ENCODE measurements around the gene FCN3. TPM values are rescaled to one million over a fixed set of nuclear protein-coding genes. Genes with fewer than 3 reads are reported as not detected.
A peak's percentile ranks its signal among the peaks of the same experiment; 100 is the strongest.

FCN3 gene
- total and polyA plus RNA-seq, 2 of the 4 experiments (the other 2 are of a cell fraction): not detected

DNA sequence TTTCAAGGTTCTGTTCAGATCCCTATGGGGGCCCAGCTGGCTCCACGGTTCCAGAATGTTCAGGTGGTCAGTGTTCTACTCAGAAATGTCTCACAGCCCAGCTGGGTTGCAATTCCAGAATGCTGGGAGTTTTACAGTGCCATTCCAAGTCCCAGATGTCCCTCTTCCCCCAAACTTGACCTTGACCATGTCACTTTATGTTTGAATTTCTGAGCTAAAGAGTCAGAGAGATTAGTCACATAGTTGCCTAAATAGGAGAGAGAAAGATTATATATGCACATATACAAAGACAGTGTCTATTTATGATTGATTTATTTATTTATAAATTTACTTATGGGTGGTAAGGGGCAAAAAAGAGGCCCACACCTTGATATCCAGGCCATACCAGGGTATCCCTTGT, 20.3 kb upstream of the FCN3 start:
- DNase-seq (peak; percentile 54), ATAC-seq (ENCODE audit: low read depth) (no peak)
- H3K4ac ChIP-seq (ENCODE audit: low read depth, low read length): peak overlapping the region; percentile 36; the same call in 1 of the 2 replicates
- H4K5ac ChIP-seq (ENCODE audit: low read depth, low read length): no peak overlapping the region
- no TSS peak for BruUV-seq (replicated peaks)
- no peaks in the 10 kb centered on the region for H4K20me1 ChIP-seq (ENCODE audit: insufficient read depth, low read length)
- in situ Hi-C loops (cut with MboI; ENCODE audit: low sequenced_read_pairs): loop anchor here (5.0 to 10.0 kb wide), 3 partner anchors 93 to 290 kb away; no protein-coding TSS in a partner anchor
- peaks cover 0 to 28% of the 10 kb centered on the region in 2 experiments; a peak in 3 of 4 replicates for H3K79me1 ChIP-seq (ENCODE audit: low read depth in 1 of 2, low read length in 2 of 2)
- peaks cover 17% of the 10 kb centered on the region for H3K4me1 ChIP-seq (ENCODE audit: control insufficient read depth, insufficient read depth, low read length)
- no peak overlapping the region for H4K8ac ChIP-seq (ENCODE audit: low read depth in 2 of 2, low read length in 2 of 2)
- H3K9me1 ChIP-seq (ENCODE audit: insufficient read depth, low read length): peaks cover 22% of the 10 kb centered on the region
- intact Hi-C loops (cut with micrococcal nuclease): loop anchor here (1.0 to 10.0 kb wide), 5 partner anchors 38 to 293 kb away; no protein-coding TSS in a partner anchor
- H2AK9ac ChIP-seq (replicated peaks; ENCODE audit: low read depth, low read length, poor library complexity): peak overlapping the region; percentile 60
- H3K9ac ChIP-seq (ENCODE audit: low read depth, low read length): no peak overlapping the region; the same call in 1 of the 2 replicates
- H3K18ac ChIP-seq (ENCODE audit: low read depth, low read length): no peak overlapping the region
- H3K36me3 ChIP-seq (ENCODE audit: control insufficient read depth, insufficient read depth, low read length): no peaks in the 10 kb centered on the region; the same call in 1 of the 2 replicates
- TF ChIP-seq POLR2A (IDR thresholded peaks at IDR 0.05; ENCODE audit: low read depth, low read length) (no peak; the same call in 1 of the 2 replicates), MXI1 (IDR thresholded peaks at IDR 0.05; ENCODE audit: borderline replicate concordance, low read depth, low read length) (no peak), RAD21 (IDR thresholded peaks at IDR 0.05; ENCODE audit: low read length) (no peak), MAZ (IDR thresholded peaks at IDR 0.05; ENCODE audit: borderline replicate concordance, low read depth, low read length) (no peak), CHD1 (IDR thresholded peaks at IDR 0.05; ENCODE audit: low read depth, low read length) (no peak), RCOR1 (IDR thresholded peaks at IDR 0.05; ENCODE audit: insufficient replicate concordance, low read length) (no peak), BHLHE40 (IDR thresholded peaks at IDR 0.05; ENCODE audit: low read depth, low read length) (no peak), MAFK (IDR thresholded peaks at IDR 0.05; ENCODE audit: low read depth, low read length) (no peak), RFX5 (IDR thresholded peaks at IDR 0.05; ENCODE audit: low read depth, low read length) (no peak), FOS (IDR thresholded peaks at IDR 0.05; ENCODE audit: low read depth, low read length) (no peak), NFE2L2 (IDR thresholded peaks at IDR 0.05; ENCODE audit: low read depth, low read length) (no peak)
- TF ChIP-seq, protein P1, sequence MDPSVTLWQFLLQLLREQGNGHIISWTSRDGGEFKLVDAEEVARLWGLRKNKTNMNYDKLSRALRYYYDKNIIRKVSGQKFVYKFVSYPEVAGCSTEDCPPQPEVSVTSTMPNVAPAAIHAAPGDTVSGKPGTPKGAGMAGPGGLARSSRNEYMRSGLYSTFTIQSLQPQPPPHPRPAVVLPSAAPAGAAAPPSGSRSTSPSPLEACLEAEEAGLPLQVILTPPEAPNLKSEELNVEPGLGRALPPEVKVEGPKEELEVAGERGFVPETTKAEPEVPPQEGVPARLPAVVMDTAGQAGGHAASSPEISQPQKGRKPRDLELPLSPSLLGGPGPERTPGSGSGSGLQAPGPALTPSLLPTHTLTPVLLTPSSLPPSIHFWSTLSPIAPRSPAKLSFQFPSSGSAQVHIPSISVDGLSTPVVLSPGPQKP (IDR thresholded peaks at IDR 0.05; ENCODE audit: borderline replicate concordance, low read depth, low read length): no peak
- TF ChIP-seq, protein P2, sequence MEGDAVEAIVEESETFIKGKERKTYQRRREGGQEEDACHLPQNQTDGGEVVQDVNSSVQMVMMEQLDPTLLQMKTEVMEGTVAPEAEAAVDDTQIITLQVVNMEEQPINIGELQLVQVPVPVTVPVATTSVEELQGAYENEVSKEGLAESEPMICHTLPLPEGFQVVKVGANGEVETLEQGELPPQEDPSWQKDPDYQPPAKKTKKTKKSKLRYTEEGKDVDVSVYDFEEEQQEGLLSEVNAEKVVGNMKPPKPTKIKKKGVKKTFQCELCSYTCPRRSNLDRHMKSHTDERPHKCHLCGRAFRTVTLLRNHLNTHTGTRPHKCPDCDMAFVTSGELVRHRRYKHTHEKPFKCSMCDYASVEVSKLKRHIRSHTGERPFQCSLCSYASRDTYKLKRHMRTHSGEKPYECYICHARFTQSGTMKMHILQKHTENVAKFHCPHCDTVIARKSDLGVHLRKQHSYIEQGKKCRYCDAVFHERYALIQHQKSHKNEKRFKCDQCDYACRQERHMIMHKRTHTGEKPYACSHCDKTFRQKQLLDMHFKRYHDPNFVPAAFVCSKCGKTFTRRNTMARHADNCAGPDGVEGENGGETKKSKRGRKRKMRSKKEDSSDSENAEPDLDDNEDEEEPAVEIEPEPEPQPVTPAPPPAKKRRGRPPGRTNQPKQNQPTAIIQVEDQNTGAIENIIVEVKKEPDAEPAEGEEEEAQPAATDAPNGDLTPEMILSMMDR (conservative IDR thresholded peaks at IDR 0.05; ENCODE audit: low read depth, low read length): no peak
- 0 out of 2 replicates have a peak overlapping the region, but pooled peaks have one; percentile 42 for H3K14ac ChIP-seq (replicated peaks; ENCODE audit: low read depth, low read length)
- H2BK20ac ChIP-seq (ENCODE audit: low read depth, low read length): 0 out of 2 replicates have a peak overlapping the region, but pooled peaks have one; percentile 8
- ChIA-PET POLR2A (ENCODE audit: unreplicated experiment) (interaction anchor here (0.5 kb wide), 1 partner anchor 108 kb away, joined by 3 read pairs; no protein-coding TSS in a partner anchor), CTCF (interaction anchor here (0.6 to 4.7 kb wide), 10 partner anchors 28 to 350 kb away, joined by 3 to 79 read pairs (median 3); partner anchors contain the start of gene MAP3K6)
- 0 out of 2 replicates have a peak overlapping the region, but pooled peaks have one; percentile 18 for H3K27ac ChIP-seq (ENCODE audit: insufficient read depth, low read length)
- no peak overlapping the region; the same call in 2 of the 3 replicates for H2BK15ac ChIP-seq (ENCODE audit: low read depth, low read length)
- H3K9me3 ChIP-seq (ENCODE audit: control insufficient read depth, insufficient read depth, low read length): no peaks in the 10 kb centered on the region
- no peak overlapping the region for H3K23ac ChIP-seq (ENCODE audit: low read depth, low read length)
- H3K27me3 ChIP-seq (ENCODE audit: control insufficient read depth, insufficient read depth, low read length): no peaks in the 10 kb centered on the region
- H4K91ac ChIP-seq (ENCODE audit: insufficient read depth, low read depth, low read length): no peak overlapping the region
- H3K56ac ChIP-seq (ENCODE audit: extremely low read depth, insufficient read depth, low read length): no peak overlapping the region
- H2BK120ac ChIP-seq (ENCODE audit: low read depth, low read length): no peak overlapping the region
- H3K4me3 ChIP-seq (ENCODE audit: insufficient read depth, low read depth, low read length): no peak overlapping the region
- peak overlapping the region; percentile 54 for H2BK5ac ChIP-seq (ENCODE audit: low read depth, low read length, poor library complexity, severe bottlenecking)
- peak overlapping the region; percentile 7; the same call in 1 of the 2 replicates for H3K4me2 ChIP-seq (ENCODE audit: low read depth, low read length)
- WGBS, 2 experiments (ENCODE audit: extremely low coverage in 2 of 2, insufficient read length in 1 of 2): no CpG with 5 or more reads among the region's 1 CpG
- no peak overlapping the region for H2AFZ ChIP-seq (replicated peaks; ENCODE audit: low read length, poor library complexity)
- dilution Hi-C loops (cut with HindIII; ENCODE audit: low sequenced_read_pairs, unreplicated experiment): no loop called here
- no peak overlapping the region for H2AK5ac ChIP-seq (ENCODE audit: low read depth, low read length)
